Measurements from ENCODE around the gene PITPNC1. TPM values are rescaled to one million over a fixed set of nuclear protein-coding genes. Genes with fewer than 3 reads are reported as not detected.
"Not testable (repeated sequence)": the region's sequence is repeated elsewhere in the genome, so short reads cannot be mapped to it uniquely, and the experiment has no call there.

The PITPNC1 gene
- total and polyA plus RNA-seq, 2 of the 13 experiments (the other 11 are each of a cell fraction or from before 2014, with no cell fraction given), result 4.1 to 5.7 TPM

DNA sequence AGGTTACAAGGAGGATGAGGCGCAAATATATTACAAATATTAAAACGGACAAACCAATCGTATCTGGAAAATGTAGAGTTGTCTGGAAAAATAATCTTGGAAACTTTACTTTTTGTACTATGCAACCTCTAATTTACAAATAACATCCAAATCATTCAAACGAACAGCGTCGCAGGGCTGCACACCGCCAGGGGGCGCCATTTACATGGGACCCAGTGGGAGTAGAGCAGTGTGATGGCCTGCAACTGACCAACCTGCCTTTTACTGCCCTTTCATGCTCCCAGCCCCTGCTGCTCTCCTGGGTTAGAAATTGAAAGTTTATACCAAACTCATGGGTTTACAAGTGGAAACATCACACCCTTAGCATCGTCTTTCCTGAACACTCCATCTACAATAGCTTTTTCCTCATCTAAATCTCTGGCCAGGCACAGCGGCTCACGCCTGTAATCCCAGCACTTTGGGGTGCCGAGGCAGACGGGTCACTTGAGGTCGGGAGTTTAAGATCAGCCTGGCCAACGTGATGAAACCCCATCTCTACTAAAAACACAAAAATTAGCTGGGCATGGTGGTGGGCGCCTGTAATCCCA is 10.0 kb downstream of the PITPNC1 start (continued):
- TF ChIP-seq, protein P1, sequence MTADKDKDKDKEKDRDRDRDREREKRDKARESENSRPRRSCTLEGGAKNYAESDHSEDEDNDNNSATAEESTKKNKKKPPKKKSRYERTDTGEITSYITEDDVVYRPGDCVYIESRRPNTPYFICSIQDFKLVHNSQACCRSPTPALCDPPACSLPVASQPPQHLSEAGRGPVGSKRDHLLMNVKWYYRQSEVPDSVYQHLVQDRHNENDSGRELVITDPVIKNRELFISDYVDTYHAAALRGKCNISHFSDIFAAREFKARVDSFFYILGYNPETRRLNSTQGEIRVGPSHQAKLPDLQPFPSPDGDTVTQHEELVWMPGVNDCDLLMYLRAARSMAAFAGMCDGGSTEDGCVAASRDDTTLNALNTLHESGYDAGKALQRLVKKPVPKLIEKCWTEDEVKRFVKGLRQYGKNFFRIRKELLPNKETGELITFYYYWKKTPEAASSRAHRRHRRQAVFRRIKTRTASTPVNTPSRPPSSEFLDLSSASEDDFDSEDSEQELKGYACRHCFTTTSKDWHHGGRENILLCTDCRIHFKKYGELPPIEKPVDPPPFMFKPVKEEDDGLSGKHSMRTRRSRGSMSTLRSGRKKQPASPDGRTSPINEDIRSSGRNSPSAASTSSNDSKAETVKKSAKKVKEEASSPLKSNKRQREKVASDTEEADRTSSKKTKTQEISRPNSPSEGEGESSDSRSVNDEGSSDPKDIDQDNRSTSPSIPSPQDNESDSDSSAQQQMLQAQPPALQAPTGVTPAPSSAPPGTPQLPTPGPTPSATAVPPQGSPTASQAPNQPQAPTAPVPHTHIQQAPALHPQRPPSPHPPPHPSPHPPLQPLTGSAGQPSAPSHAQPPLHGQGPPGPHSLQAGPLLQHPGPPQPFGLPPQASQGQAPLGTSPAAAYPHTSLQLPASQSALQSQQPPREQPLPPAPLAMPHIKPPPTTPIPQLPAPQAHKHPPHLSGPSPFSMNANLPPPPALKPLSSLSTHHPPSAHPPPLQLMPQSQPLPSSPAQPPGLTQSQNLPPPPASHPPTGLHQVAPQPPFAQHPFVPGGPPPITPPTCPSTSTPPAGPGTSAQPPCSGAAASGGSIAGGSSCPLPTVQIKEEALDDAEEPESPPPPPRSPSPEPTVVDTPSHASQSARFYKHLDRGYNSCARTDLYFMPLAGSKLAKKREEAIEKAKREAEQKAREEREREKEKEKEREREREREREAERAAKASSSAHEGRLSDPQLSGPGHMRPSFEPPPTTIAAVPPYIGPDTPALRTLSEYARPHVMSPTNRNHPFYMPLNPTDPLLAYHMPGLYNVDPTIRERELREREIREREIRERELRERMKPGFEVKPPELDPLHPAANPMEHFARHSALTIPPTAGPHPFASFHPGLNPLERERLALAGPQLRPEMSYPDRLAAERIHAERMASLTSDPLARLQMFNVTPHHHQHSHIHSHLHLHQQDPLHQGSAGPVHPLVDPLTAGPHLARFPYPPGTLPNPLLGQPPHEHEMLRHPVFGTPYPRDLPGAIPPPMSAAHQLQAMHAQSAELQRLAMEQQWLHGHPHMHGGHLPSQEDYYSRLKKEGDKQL (CRISPR knock-in tag; IDR thresholded peaks at IDR 0.05; ENCODE audit: low read depth), result no peak
- no peak for TF ChIP-seq RFX5 (IDR thresholded peaks at IDR 0.05; ENCODE audit: low read depth, low read length)
- TF ChIP-seq POGZ (CRISPR knock-in tag; IDR thresholded peaks at IDR 0.05), result no peak
- no peak for TF ChIP-seq JUN (CRISPR knock-in tag; IDR thresholded peaks at IDR 0.05)
- TF ChIP-seq SNAI1 (CRISPR knock-in tag; IDR thresholded peaks at IDR 0.05; ENCODE audit: borderline replicate concordance), result no peak
- TF ChIP-seq PAF1 (CRISPR knock-in tag; IDR thresholded peaks at IDR 0.05), result no peak
- TF ChIP-seq GRHL1 (CRISPR knock-in tag; conservative IDR thresholded peaks at IDR 0.05), result no peak
- TF ChIP-seq TEAD3 (CRISPR knock-in tag; optimal IDR thresholded peaks at IDR 0.05; ENCODE audit: borderline replicate concordance), result peak; percentile 14
- TF ChIP-seq MYPOP (CRISPR knock-in tag; IDR thresholded peaks at IDR 0.05), result no peak
- no peak for TF ChIP-seq ZNF616 (CRISPR knock-in tag; IDR thresholded peaks at IDR 0.05; ENCODE audit: low read depth)
- no peak for TF ChIP-seq CREB1 (IDR thresholded peaks at IDR 0.05)
- no peak for TF ChIP-seq CREB1 (CRISPR knock-in tag; IDR thresholded peaks at IDR 0.05)
- no peak for TF ChIP-seq WIZ (CRISPR knock-in tag; IDR thresholded peaks at IDR 0.05)

- CTCF ChIA-PET (ENCODE audit: low intra/inter-chr PET ratio, low total read pairs), result interaction anchor here (2.7 kb wide), 1 partner anchor 87 kb away, joined by 30 read pairs; no protein-coding TSS in a partner anchor
- in situ Hi-C loops (cut with HindIII; ENCODE audit: extremely low pct_ligation_motif_present, low pct_unique_long_range_greater_than_20kb); BruUV-seq (replicated peaks); H4K20me1 ChIP-seq (ENCODE audit: insufficient read depth, low read length); H3K4me2 ChIP-seq (ENCODE audit: low read depth, low read length); H3K27ac ChIP-seq (ENCODE audit: extremely low read length, insufficient read depth, low read length); H3K27me3 ChIP-seq (ENCODE audit: control insufficient read depth in 1 of 2, insufficient read depth in 2 of 2, low read length in 2 of 2); H3K79me2 ChIP-seq (ENCODE audit: insufficient read depth, low read length); H3K9ac ChIP-seq (ENCODE audit: insufficient read depth, low read depth, low read length); H3K4me3 ChIP-seq (replicated peaks in 1 of 3; ENCODE audit: insufficient read depth in 1 of 3, low read depth in 2 of 3, low read length in 3 of 3); H3K36me3 ChIP-seq (replicated peaks in 1 of 2; ENCODE audit: control insufficient read depth in 1 of 2, insufficient read depth in 2 of 2, low read length in 2 of 2); DNase-seq (ENCODE audit: low spot score); FAIRE-seq; H2AFZ ChIP-seq (ENCODE audit: low read length); POLR2A ChIA-PET; ATAC-seq; H3K9me3 ChIP-seq (ENCODE audit: low read length): not testable (repeated sequence)
- peaks cover 15% of the 10 kb centered on the region for H3K4me1 ChIP-seq (ENCODE audit: insufficient read depth, low read length)
- 90% methylated on average over 10 of the region's 10 CpGs for WGBS (ENCODE audit: low lambda C conversion rate)
- intact Hi-C loops (cut with micrococcal nuclease; ENCODE audit: unreplicated experiment), result loop anchor here (5.0 kb wide), 1 partner anchor 239 kb away; no protein-coding TSS in a partner anchor
Measured at GRCh38 chr17:67388536-67388935, 11.5 kb downstream of the PITPNC1 start.
